NB4 (cell line): ENCODE data around the gene DOK6.

Experiments
- DNase-seq: peaks from one replicate; pipeline ENCODE4 v3.0.0; 2010; ENCODE audit warnings: low read depth
- H3K4me3 ChIP-seq: one replicate; pipeline ENCODE4 v1.5.1; 2011; ENCODE audit warnings: mild to moderate bottlenecking, low read depth, low read length, moderate library complexity
- CTCF ChIP-seq: IDR thresholded peaks from one replicate; pipeline ENCODE4 v1.5.1; 2012; ENCODE audit warnings: low read depth, low read length
- MYC ChIP-seq: IDR thresholded peaks from 2 replicates; pipeline ENCODE4 v1.6.1; 2011; ENCODE audit warnings: low read depth, low read length
- POLR2A ChIP-seq: IDR thresholded peaks from 2 replicates; pipeline ENCODE4 v1.6.1; 2011; ENCODE audit warnings: mild to moderate bottlenecking; ENCODE audit not compliant: insufficient read length; ENCODE audit errors: extremely low read depth
- TF ChIP-seq, protein P1 (sequence below): IDR thresholded peaks from 2 replicates; pipeline ENCODE4 v1.6.1; 2011; ENCODE audit warnings: low read depth, low read length

The DOK6 gene

DNA sequence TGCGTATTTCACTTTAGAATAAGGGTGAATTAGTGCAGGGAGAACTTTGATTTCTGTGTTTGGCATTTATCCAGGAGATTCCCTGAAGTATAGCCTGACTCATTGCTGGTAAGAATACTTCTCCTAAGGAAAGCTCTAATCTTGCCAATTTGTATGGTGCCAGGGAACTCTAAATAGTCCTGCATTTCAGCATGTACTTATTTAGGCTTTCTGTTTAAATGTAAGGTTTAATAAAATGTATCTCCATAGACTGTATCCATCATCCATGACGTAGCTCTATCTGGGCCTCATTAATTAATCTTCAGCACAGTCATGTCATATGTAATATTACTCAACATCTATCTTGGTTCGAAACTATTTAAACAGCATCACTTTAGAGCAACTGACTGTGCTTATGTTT, 127.7 kb downstream of the DOK6 start:
- TF ChIP-seq POLR2A: no peak
- DNase-seq: no peak
- no peak overlapping the region for H3K4me3 ChIP-seq

DNA sequence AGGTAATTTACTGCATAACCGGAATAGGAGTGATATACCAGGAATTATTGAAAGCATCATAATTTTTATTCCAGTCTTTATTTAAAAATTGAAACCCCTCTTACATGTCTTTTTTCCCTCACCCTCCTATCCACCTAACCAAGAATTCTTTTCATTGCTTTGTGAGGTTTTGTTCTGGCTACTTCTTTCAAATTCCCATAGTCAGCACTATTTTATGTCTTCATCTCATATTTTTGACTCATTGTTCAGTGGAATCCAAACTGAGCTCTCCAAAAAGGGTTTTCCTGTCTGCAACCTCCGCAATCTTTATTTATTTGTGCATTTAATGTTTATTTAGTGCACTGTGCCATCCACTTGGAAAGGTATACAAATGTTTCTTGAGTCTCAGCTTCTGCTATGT, 128.5 kb downstream of the DOK6 start:
- TF ChIP-seq CTCF (no peak), MYC (no peak), POLR2A (no peak)
- TF ChIP-seq, protein P1, sequence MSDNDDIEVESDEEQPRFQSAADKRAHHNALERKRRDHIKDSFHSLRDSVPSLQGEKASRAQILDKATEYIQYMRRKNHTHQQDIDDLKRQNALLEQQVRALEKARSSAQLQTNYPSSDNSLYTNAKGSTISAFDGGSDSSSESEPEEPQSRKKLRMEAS: no peak
- no peak for DNase-seq
- no peak overlapping the region for H3K4me3 ChIP-seq

GRCh38 chr18:69531973-69532372, 131.3 kb downstream of the DOK6 start:
- DNase-seq: no peak
- TF ChIP-seq POLR2A: no peak
- TF ChIP-seq CTCF: no peak
- TF ChIP-seq, protein P1: no peak
- no peak for TF ChIP-seq MYC
- no peak overlapping the region for H3K4me3 ChIP-seq

- TF ChIP-seq CTCF: no peak
- TF ChIP-seq, protein P1: no peak
- no peak for TF ChIP-seq MYC
- no peak for TF ChIP-seq POLR2A
- no peak overlapping the region for H3K4me3 ChIP-seq
- DNase-seq: no peak
These were observed 136.5 kb downstream of the DOK6 start for GRCh38 chr18:69537183-69537582.

GRCh38 chr18:69538849-69539248, 138.2 kb downstream of the DOK6 start:
- DNase-seq: no peak
- TF ChIP-seq CTCF (no peak), POLR2A (no peak), MYC (no peak)
- TF ChIP-seq, protein P1: no peak
- H3K4me3 ChIP-seq: no peak overlapping the region

- TF ChIP-seq MYC (no peak), POLR2A (no peak), CTCF (no peak)
- TF ChIP-seq, protein P1: no peak
- DNase-seq: no peak
- H3K4me3 ChIP-seq: no peak overlapping the region
These were observed 138.7 kb downstream of the DOK6 start for GRCh38 chr18:69539404-69539803.
